ENCODE measurements around the gene ZFR.
A peak's percentile ranks its signal among the peaks of the same experiment; 100 is the strongest.
"Not testable (repeated sequence)": the region's sequence is repeated elsewhere in the genome, so short reads cannot be mapped to it uniquely, and the experiment has no call there.

The ZFR gene

DNA sequence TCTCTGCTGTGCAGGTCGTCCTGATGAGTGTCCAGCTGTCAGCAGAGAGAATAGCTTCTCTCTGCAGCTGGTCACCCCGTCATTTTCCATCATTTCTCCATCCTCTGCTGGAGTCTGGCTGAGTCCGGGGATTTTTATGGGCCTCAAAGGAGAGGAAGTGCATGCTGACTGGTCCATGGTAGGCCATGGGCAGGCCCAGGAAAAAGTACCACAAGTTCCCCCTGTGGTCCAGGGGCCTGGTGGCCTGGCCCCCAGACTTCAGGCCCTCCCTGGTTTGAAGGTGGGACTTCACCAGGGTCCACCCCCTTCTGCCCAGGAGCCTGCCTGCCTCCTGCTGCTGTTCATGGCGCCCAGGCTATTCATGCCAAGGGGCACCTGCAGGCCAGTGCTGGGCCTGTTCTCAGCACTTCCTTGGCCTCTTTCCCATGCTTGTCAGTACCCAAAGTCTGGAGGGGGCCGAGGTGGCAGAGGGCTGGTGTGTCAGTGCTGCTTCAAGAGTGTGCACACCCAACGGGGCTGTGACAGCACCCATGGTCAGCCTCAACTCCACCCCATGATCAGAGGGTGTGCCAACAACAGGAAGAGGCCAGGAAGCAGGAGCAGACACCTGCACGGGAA lies 124.5 kb downstream of the ZFR start:
- no peak for DNase-seq (ENCODE audit: low spot score)

DNA sequence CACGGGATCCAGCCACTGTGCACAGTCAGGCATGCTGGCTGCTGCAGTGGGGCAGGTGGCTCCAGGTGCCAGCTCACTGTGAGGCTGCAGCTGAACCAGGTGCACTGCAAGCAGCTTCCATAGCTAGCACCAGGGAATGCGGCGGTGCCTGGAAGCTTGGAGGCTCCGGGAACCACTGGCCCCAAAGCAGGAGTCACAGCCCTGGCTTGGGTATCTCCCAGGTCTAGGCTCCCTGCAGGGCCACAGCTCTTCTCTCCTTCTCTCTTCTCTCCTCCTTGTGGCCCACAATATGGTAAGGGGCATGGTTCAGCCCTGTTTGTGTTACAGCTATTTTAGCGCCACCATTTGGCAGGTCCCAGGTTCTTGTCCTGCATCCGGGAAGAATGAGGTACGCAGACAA lies 125.1 kb downstream of the ZFR start:
- no peak for DNase-seq (ENCODE audit: low spot score)

DNA sequence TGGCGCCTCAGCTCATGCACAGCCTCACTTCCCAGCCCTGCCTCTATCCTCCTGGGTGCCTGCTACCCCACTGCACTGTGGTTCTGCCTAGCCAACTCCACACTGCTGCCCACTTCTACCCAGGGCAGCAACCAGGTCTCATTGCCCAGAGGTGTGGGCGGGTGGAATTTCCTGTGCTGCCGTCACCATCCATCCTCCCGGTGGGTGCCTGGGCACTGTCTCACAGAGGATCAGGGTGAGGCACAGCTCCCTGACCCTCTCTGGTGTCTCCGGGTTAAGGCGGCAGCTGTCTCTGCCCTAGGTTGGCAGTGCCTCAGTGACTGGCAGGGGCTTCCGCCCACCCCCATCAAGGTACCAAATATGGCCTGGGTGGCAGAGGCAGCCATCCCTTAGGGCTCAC lies 127.5 kb downstream of the ZFR start:
- no peak for DNase-seq (ENCODE audit: low spot score)

DNA sequence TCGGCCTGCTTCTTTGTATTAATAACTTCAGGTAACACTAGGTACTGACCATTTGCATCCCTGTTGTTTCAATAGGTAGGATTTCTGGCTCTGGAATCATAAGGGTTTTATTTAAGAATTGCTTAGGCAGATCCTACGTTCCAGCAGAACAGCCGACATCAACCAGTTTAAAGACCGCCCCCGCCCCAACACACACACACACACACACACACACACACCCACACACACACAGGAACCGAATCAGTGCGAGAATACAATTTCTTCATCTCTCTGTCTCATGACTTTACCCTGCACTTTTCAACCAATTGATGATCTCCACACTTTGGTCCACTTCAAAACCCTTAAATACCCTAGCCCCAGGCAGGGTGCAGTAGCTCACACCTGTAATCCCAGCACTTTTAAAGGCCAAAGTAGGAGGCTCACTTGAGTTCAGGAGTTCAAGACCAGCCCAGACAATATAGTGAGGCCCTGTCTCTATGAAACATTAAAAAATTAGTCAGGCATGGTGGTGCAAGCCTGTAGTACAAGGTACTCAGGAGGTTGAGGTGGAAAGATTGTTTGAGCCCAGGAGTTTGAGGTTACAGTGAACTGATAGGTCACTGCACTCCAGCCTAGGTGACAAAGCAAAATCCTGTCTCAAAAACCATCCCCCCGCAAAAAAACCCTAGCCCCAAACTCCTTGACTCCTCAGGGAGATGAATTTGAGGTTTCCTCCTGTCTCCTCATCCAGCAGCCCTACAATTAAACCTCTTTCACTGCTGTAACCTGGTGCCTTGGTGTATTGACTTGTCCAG lies 129.1 kb downstream of the ZFR start:
- DNase-seq (ENCODE audit: low spot score), result no peak

DNA sequence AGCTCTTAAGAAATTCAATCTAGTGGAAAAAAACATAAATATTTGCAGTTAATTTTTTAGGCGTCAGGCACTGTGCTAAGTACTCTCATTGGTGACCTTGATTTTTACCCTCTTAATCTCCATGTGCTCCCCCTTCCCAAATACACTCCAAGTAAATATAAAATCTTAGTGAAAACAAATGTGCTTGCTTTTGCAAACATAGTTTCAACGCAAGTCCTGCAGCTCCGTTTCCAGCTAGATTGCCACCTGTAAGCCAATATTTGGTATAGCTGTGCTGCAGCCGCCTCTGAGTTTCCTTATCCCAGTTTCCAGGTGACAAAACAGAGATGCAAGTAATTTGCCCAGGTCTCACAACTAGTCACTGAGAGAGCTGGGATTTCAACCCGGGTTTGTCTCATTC lies 129.9 kb downstream of the ZFR start:
- no peak for DNase-seq (ENCODE audit: low spot score)

DNA sequence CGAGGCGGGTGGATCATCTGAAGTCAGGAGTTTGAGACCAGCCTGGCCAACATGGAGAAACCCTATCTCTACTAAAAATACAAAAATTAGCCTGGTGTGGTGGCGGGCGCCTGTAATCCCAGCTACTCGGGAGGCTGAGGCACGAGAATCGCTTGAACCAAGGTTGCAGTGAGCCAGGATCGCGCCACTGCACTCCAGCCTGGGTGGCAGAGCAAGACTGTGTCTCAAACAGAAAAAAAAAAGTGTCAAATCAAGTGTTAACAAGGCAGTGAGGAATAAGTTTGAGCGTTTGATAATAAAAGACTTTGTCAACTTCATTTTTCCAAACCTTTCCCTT lies 130.4 kb downstream of the ZFR start:
- not testable (repeated sequence) for DNase-seq (ENCODE audit: low spot score)

DNA sequence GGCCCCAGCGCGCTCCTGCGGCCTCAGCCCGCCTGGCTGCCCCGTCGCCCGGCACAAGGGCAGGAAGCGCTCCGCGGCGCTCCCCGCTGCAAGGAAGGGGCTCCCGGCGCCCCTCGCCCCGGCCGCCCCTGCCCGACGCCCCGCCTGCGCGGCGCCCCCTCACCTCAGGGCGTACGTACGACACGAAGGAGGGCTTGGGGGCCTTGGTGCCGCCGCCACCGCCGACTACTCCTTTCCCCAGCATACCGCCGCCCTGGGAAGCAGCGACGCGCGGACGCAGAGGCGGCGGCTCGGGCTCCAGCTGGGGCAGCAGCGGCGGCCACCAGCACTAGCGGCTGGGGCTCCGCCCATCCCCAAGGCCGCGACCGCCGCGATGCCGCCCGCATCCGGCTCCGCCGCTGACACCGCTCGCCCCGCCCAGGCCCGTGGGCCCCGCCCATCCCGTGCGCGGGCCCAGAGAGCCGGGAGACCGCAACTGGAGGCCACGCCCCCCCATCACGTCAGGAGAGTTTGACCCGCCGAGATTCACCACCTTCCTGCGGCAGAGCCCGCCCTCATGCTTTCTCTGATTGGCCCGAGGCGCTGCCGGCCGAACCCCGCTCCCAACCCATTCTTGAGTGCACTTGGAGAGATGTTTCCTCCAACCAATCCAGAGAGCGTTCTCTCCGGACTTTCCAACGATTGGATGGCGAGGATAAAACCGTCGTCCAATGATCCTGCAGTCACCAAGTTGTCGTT lies 131.8 kb downstream of the ZFR start, which contains the start of gene MTMR12:
MTMR12 (minus strand) TSS at position 345 of the 738 bp plus-strand sequence; CDS start at position 244, 101 bp downstream.
- DNase-seq (ENCODE audit: low spot score), result peak; percentile 99

DNA sequence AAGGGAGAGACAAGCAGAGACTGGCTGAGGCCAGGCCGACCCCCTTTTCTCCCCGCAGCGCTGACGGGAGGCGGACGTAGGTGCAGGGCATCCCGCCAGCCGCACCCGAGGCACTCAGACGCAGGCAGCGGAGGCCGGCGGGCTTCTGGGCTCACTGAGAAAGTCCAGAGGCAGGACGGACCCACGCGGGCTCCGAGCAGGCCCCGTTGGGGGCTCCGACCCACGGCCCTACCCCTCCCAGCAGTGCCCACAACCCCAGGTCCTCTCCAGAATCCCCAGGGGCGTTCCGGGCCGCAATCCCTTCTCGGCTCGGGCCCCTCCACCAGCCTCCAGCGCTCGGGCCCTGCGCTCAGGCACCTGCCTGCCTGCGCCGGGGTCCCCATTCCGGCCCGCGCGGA lies 132.3 kb downstream of the ZFR start:
- peak; percentile 44 for DNase-seq (ENCODE audit: low spot score)

DNA sequence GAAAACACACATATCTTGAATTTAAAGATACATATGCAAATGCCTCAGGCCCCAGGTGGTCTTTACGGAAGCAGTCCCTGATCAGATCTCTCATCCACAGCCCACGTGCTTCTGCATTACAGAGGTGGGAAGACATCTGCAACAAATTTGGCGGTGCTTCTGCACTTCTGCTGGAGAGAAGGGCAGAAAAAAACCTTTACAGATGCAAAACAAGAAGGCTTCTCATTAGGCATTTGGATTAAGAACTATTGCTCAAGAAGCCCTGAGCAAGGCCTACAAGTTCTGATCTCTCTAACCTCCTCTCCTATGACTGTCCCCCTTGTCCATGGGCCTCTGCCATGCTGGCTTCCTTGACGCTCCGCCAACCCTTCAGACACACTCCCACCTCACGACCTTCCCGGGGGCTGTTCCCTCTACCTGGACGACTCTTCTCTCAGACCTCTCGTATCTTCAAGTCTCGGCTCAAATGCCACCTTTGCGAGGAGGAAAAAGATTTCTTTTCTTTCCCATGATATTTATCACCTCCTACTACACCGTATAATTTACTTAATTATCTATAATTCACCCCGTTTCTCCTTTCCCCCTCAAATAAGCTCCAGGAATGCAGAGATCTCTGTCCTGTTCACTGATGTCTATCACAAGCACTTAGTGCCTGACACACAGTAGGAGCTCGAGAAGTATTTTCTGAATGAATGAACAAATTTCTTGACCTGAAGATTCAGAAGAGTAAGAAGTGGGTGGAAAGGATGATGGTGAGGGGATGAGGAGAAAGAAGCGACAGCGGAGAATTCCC lies 132.9 kb downstream of the ZFR start:
- DNase-seq (ENCODE audit: low spot score), result no peak

DNA sequence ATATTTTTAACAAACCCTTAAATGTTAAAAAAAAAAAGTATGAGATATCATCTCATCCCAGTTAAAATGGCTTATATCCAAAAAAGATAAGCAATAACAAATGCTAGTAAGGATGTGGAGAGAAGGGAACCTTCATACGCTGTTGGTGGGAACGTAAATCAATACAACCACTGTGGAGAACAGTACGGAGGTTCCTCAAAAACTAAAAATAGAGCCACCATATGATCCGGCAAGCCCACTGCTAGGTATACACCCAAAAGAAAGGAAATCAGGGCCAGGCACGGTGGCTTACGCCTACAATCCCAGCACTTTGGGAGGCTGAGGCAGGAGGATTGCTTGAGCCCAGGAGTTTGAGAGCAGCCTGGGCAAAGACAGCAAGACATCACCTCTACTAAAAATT lies 134.8 kb downstream of the ZFR start:
- no peak for DNase-seq (ENCODE audit: low spot score)

DNA sequence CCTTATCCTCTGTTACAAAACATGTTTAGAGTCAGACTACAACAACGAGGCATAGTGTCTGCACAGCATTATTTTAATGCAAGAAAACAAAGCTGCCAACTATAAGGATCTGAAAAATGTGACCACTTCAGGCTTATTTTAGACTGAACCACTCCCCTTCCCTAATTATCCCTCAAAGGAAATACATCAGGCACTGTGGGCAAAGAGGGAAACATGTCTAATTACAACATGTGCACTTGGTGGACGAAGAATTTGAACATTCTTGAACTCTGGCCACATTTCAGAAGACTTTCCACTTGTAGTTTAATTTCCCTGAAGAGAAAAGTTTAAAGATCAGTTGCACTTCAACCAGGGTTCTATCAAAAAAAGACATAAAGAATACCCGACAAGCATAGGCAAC lies 135.6 kb downstream of the ZFR start:
- DNase-seq (ENCODE audit: low spot score), result no peak

DNA sequence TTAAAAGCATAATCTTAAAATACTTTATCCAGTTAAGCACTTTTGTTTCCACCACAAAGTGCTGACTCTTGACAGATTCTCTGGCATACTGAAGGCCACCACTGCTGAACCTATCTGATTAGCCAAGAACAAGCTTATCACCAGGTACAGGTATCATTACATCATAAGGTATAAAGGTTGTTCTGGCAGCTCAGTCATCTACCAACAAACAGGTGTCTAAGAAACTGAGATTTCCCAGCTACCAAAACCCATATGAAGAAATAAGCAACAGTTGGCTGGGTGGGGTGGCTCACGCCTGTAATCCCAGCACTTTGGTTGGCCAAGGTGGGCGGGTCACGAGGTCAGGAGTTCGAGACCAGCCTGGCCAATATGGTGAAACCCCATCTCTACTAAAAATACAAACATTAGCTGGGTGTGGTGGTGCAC lies 136.8 kb downstream of the ZFR start:
- DNase-seq (ENCODE audit: low spot score), result no peak

DNA sequence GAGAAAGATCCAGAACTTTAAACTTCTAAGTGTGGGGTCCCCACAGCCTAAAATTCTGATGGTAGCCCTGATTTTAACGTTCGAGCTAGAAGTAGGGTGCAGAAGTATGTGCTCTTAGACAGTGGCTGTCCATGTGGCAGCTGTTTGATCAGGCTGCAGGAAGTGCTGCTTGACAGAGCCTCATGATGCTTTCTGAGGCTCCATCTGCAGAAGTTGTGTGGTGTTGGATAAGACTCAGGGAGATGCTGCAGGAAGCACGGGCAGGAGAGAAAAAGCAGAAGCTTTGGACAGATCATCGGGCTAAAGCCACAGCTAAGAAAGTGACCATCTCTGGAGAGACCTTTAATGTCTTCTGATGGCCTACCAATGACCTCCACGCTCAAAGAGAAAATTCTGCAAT lies 139.9 kb downstream of the ZFR start:
- DNase-seq (ENCODE audit: low spot score), result no peak
